Thymus (tissue), 11 donors: ENCODE data around the gene ADIPOR2. TPM values are rescaled to one million over a fixed set of nuclear protein-coding genes. Genes with fewer than 3 reads are reported as not detected.

Experiments used
- DNase-seq, 9 donors: peaks; one replicate each; pipeline ENCODE4 v3.0.0-alpha.2; 2013; ENCODE audit warnings: low spot score in 9 of 9, low read depth in 6 of 9, missing footprints in 1 of 9
- H3K27ac ChIP-seq, 2 donors: one replicate each; pipeline ENCODE4 v1.5.1; 2013; ENCODE audit warnings: control low read depth in 1 of 2, low read depth in 1 of 2, low read length in 1 of 2, mild to moderate bottlenecking in 1 of 2, moderate library complexity in 1 of 2
- H3K27me3 ChIP-seq, 2 donors: one replicate each; pipeline ENCODE4 v1.5.1; 2013; ENCODE audit warnings: low read length in 1 of 2; ENCODE audit not compliant: control insufficient read depth in 2 of 2, insufficient read depth in 1 of 2
- H3K36me3 ChIP-seq, 2 donors: one replicate each; pipeline ENCODE4 v1.5.1; 2013; ENCODE audit warnings: low read length in 1 of 2, mild to moderate bottlenecking in 1 of 2, moderate library complexity in 1 of 2; ENCODE audit not compliant: control insufficient read depth in 2 of 2, insufficient read depth in 2 of 2
- H3K4me1 ChIP-seq, 2 donors: one replicate each; pipeline ENCODE4 v1.5.1; 2013; ENCODE audit warnings: low read length in 2 of 2; ENCODE audit not compliant: control insufficient read depth in 2 of 2, insufficient read depth in 2 of 2
- H3K4me3 ChIP-seq, 2 donors: one replicate each; pipeline ENCODE4 v1.5.1; 2013; ENCODE audit warnings: low read length in 2 of 2, control low read depth in 1 of 2, mild to moderate bottlenecking in 1 of 2
- H3K9me3 ChIP-seq, 2 donors: one replicate each; pipeline ENCODE4 v1.5.1; 2013; ENCODE audit warnings: low read length in 1 of 2, mild to moderate bottlenecking in 1 of 2; ENCODE audit not compliant: control insufficient read depth in 2 of 2, insufficient read depth in 1 of 2
- WGBS: extraction: QIAGEN DNeasy Blood & Tissue Kit; methylation state at CpG from one replicate; pipeline ENCODE4 v1.1.7; 2013; 5-methylcytosine and 5-hydroxymethylcytosine counted together
- polyA plus RNA-seq: library from polyadenylated mRNA; stranded (reverse); fragments of 200-250 nt; gene quantifications from one replicate; pipeline ENCODE4 v1.2.3, GENCODE V29; 2013
- total RNA-seq: library from RNA; stranded (reverse); fragments of 120-200 nt; gene quantifications from one replicate; pipeline ENCODE4 v1.2.4, GENCODE V29; 2013
- donor health status: healthy.

ADIPOR2 gene
- total and polyA plus RNA-seq, 2 donors, result 17.6 to 25.6 TPM

- DNase-seq, result no peak
- H3K27me3 ChIP-seq, result no peaks in the 10 kb centered on the region
- H3K4me1 ChIP-seq, result peaks cover 0 to 25% of the 10 kb centered on the region in 2 donors
- no peak overlapping the region for H3K4me3 ChIP-seq
- WGBS, result 92% methylated on average over 16 of the region's 16 CpGs
- no peaks in the 10 kb centered on the region for H3K36me3 ChIP-seq
- peaks cover 0 to 7% of the 10 kb centered on the region in 2 donors for H3K9me3 ChIP-seq
- no peak overlapping the region for H3K27ac ChIP-seq
Observed at GRCh38 chr12:1801303-1801975, 110.6 kb downstream of the ADIPOR2 start.

- no peaks in the 10 kb centered on the region for H3K36me3 ChIP-seq
- H3K4me1 ChIP-seq, result peaks cover 0 to 24% of the 10 kb centered on the region in 2 donors
- no peak overlapping the region for H3K27ac ChIP-seq
- no peak overlapping the region for H3K4me3 ChIP-seq
- no peaks in the 10 kb centered on the region for H3K27me3 ChIP-seq
- H3K9me3 ChIP-seq, result peaks cover 0 to 10% of the 10 kb centered on the region in 2 donors
- no peak for DNase-seq
- whole genome bisulfite sequencing, result 96% methylated on average over 7 of the region's 7 CpGs
Observed at GRCh38 chr12:1803736-1804135, 112.9 kb downstream of the ADIPOR2 start.

- Histone ChIP-seq H3K36me3 (no peaks in the 10 kb centered on the region), H3K4me1 (peaks cover 0 to 30% of the 10 kb centered on the region in 2 donors), H3K27me3 (no peaks in the 10 kb centered on the region), H3K4me3 (no peak overlapping the region), H3K9me3 (peaks cover 0 to 13% of the 10 kb centered on the region in 2 donors), H3K27ac (no peak overlapping the region)
- peak; percentile 67 to 94 (median 85) for DNase-seq
- WGBS, result 61% methylated on average over 25 of the region's 25 CpGs
Observed at GRCh38 chr12:1804545-1805332, 113.9 kb downstream of the ADIPOR2 start.

- Histone ChIP-seq H3K27me3 (no peaks in the 10 kb centered on the region), H3K4me1 (peaks cover 0 to 36% of the 10 kb centered on the region in 2 donors), H3K27ac (no peak overlapping the region), H3K9me3 (peaks cover 0 to 13% of the 10 kb centered on the region in 2 donors), H3K4me3 (no peak overlapping the region), H3K36me3 (no peaks in the 10 kb centered on the region)
- DNase-seq, result no peak
- WGBS, result 96% methylated on average over 16 of the region's 16 CpGs
Observed at GRCh38 chr12:1805441-1806081, 114.7 kb downstream of the ADIPOR2 start.

- no peak for DNase-seq
- 75% methylated on average over 7 of the region's 7 CpGs for WGBS
- Histone ChIP-seq H3K27me3 (no peaks in the 10 kb centered on the region), H3K27ac (no peak overlapping the region), H3K4me3 (no peak overlapping the region), H3K36me3 (no peaks in the 10 kb centered on the region), H3K4me1 (peaks cover 0 to 41% of the 10 kb centered on the region in 2 donors), H3K9me3 (peaks cover 0 to 13% of the 10 kb centered on the region in 2 donors)
Observed at GRCh38 chr12:1806301-1807086, 115.6 kb downstream of the ADIPOR2 start.

- Histone ChIP-seq H3K27me3 (no peaks in the 10 kb centered on the region), H3K27ac (no peak overlapping the region), H3K4me1 (peaks cover 0 to 49% of the 10 kb centered on the region in 2 donors), H3K36me3 (no peaks in the 10 kb centered on the region), H3K4me3 (no peak overlapping the region), H3K9me3 (peaks cover 0 to 13% of the 10 kb centered on the region in 2 donors)
- DNase-seq, result no peak
- WGBS, result 96% methylated on average over 15 of the region's 15 CpGs
Observed at GRCh38 chr12:1807087-1807860, 116.4 kb downstream of the ADIPOR2 start.

GRCh38 chr12:1808036-1808797, 117.3 kb downstream of the ADIPOR2 start:
- no peak for DNase-seq
- WGBS, result 93% methylated on average over 19 of the region's 19 CpGs
- H3K4me1 ChIP-seq, result peaks cover 0 to 49% of the 10 kb centered on the region in 2 donors

More at GRCh38 chr12:1808036-1808797, 117.3 kb downstream of the ADIPOR2 start:
- H3K4me3 ChIP-seq, result no peak overlapping the region
- no peaks in the 10 kb centered on the region for H3K36me3 ChIP-seq
- H3K27ac ChIP-seq, result no peak overlapping the region
- H3K27me3 ChIP-seq, result no peaks in the 10 kb centered on the region
- peaks cover 0 to 13% of the 10 kb centered on the region in 2 donors for H3K9me3 ChIP-seq
